ENCODE data around the gene XPR1.
"Not testable (repeated sequence)": the region's sequence is repeated elsewhere in the genome, so short reads cannot be mapped to it uniquely, and the experiment has no call there.

Gene XPR1

GRCh38 chr1:180644526-180645192 is 12.8 kb downstream of the XPR1 start:
- Histone ChIP-seq H3K4me1 (peaks cover 6% of the 10 kb centered on the region), H3K4me2 (ENCODE audit: low read length) (no peak overlapping the region), H3K27ac (no peak overlapping the region), H3K79me2 (peaks cover 9% of the 10 kb centered on the region), H3K4me3 (ENCODE audit: low read depth, low read length) (no peak overlapping the region), H3K36me3 (ENCODE audit: control insufficient read depth, insufficient read depth, low read length) (no peaks in the 10 kb centered on the region), H2AFZ (no peak overlapping the region), H3K27me3 (ENCODE audit: control insufficient read depth, insufficient read depth, low read length) (no peaks in the 10 kb centered on the region), H3K9me3 (ENCODE audit: control insufficient read depth, low read length) (no peaks in the 10 kb centered on the region), H3K9ac (no peak overlapping the region)
- no peak for TF ChIP-seq CTCF (IDR thresholded peaks at IDR 0.05)

DNA sequence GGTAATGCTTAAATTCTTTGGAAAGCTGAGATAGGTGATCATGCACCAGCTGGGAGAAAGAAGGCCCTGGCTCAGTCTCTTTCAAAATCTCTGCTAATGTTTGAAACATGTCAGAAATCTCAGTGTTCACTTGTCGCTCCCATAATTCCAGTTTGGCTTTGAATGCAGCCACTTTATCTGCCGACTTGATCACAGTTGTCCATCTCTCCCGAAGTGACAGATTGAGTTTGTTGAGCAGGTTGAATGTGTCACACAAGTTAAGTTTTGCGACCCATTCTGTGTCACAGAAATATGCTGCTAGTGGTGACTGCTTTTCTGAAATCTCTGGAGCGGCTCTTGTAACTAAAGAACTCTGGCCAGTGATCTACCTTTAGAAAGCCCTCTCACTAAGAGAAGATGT is 13.4 kb downstream of the XPR1 start:
- not testable (repeated sequence) for H3K9me3 ChIP-seq (ENCODE audit: control insufficient read depth, low read length); H3K4me1 ChIP-seq; H3K4me2 ChIP-seq (ENCODE audit: low read length); H3K9ac ChIP-seq; H3K79me2 ChIP-seq; H3K4me3 ChIP-seq (ENCODE audit: low read depth, low read length); H3K36me3 ChIP-seq (ENCODE audit: control insufficient read depth, insufficient read depth, low read length); H3K27me3 ChIP-seq (ENCODE audit: control insufficient read depth, insufficient read depth, low read length); H2AFZ ChIP-seq; H3K27ac ChIP-seq

- Histone ChIP-seq H3K4me3 (ENCODE audit: low read depth, low read length) (no peak overlapping the region), H3K27ac (no peak overlapping the region), H2AFZ (no peak overlapping the region), H3K4me1 (peaks cover 6% of the 10 kb centered on the region), H3K9ac (no peak overlapping the region), H3K27me3 (ENCODE audit: control insufficient read depth, insufficient read depth, low read length) (no peaks in the 10 kb centered on the region), H3K79me2 (peaks cover 7% of the 10 kb centered on the region), H3K36me3 (ENCODE audit: control insufficient read depth, insufficient read depth, low read length) (no peaks in the 10 kb centered on the region), H3K4me2 (ENCODE audit: low read length) (no peak overlapping the region), H3K9me3 (ENCODE audit: control insufficient read depth, low read length) (no peaks in the 10 kb centered on the region)
- no peak for TF ChIP-seq CTCF (IDR thresholded peaks at IDR 0.05)
Observed at GRCh38 chr1:180646093-180646492, 14.3 kb downstream of the XPR1 start.

DNA sequence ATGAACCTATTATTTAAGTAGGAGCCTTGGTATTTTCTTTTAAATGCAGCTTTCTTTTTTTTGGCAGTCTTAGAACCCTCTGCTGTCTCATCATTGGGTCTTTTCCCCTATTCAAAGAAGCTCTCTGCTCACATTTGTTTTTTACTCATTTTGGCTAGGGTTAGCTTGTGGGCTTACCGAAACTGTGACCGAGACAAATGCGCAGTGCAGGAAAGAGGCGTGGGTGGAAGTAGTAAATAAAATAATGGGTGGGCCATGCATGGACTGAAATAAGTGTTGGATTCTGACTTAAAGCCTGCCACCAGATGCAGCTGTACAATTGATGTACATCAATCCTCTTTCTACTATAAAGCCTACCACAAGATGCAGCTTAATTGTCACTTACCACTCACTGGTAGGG is 14.7 kb downstream of the XPR1 start:
- Histone ChIP-seq H3K4me2 (ENCODE audit: low read length) (no peak overlapping the region), H3K27ac (no peak overlapping the region), H3K9me3 (ENCODE audit: control insufficient read depth, low read length) (no peaks in the 10 kb centered on the region), H3K79me2 (peaks cover 7% of the 10 kb centered on the region), H3K36me3 (ENCODE audit: control insufficient read depth, insufficient read depth, low read length) (no peaks in the 10 kb centered on the region), H2AFZ (no peak overlapping the region), H3K4me1 (peaks cover 6% of the 10 kb centered on the region), H3K9ac (no peak overlapping the region), H3K4me3 (ENCODE audit: low read depth, low read length) (no peak overlapping the region), H3K27me3 (ENCODE audit: control insufficient read depth, insufficient read depth, low read length) (no peaks in the 10 kb centered on the region)
- no peak for TF ChIP-seq CTCF (IDR thresholded peaks at IDR 0.05)

GRCh38 chr1:180652792-180653191 is 21.0 kb downstream of the XPR1 start:
- Histone ChIP-seq H3K9me3 (ENCODE audit: control insufficient read depth, low read length) (no peaks in the 10 kb centered on the region), H3K9ac (no peak overlapping the region)
- TF ChIP-seq CTCF (IDR thresholded peaks at IDR 0.05), result no peak

More at GRCh38 chr1:180652792-180653191, 21.0 kb downstream of the XPR1 start:
- H2AFZ ChIP-seq, result no peak overlapping the region
- no peak overlapping the region for H3K4me3 ChIP-seq (ENCODE audit: low read depth, low read length)
- no peaks in the 10 kb centered on the region for H3K4me1 ChIP-seq
- H3K27ac ChIP-seq, result no peak overlapping the region
- H3K4me2 ChIP-seq (ENCODE audit: low read length), result no peak overlapping the region
- H3K36me3 ChIP-seq (ENCODE audit: control insufficient read depth, insufficient read depth, low read length), result no peaks in the 10 kb centered on the region
- no peaks in the 10 kb centered on the region for H3K27me3 ChIP-seq (ENCODE audit: control insufficient read depth, insufficient read depth, low read length)
- H3K79me2 ChIP-seq, result no peaks in the 10 kb centered on the region
